22Rv1 (cell line): ENCODE data around the gene RYR2.

ENCODE experiments used
- ZFX ChIP-seq: fragments of 450-650 bp; IDR thresholded peaks from 2 replicates; pipeline ENCODE4 v1.6.1; 2017; ENCODE audit warnings: antibody characterized with exemption, borderline replicate concordance
- TF ChIP-seq, protein P1 (sequence below): fragments of 450-650 bp; IDR thresholded peaks from 2 replicates; pipeline ENCODE4 v1.5.1; 2017; ENCODE audit warnings: mild to moderate bottlenecking

- TF ChIP-seq, protein P1, sequence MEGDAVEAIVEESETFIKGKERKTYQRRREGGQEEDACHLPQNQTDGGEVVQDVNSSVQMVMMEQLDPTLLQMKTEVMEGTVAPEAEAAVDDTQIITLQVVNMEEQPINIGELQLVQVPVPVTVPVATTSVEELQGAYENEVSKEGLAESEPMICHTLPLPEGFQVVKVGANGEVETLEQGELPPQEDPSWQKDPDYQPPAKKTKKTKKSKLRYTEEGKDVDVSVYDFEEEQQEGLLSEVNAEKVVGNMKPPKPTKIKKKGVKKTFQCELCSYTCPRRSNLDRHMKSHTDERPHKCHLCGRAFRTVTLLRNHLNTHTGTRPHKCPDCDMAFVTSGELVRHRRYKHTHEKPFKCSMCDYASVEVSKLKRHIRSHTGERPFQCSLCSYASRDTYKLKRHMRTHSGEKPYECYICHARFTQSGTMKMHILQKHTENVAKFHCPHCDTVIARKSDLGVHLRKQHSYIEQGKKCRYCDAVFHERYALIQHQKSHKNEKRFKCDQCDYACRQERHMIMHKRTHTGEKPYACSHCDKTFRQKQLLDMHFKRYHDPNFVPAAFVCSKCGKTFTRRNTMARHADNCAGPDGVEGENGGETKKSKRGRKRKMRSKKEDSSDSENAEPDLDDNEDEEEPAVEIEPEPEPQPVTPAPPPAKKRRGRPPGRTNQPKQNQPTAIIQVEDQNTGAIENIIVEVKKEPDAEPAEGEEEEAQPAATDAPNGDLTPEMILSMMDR, result no peak
- TF ChIP-seq ZFX, result no peak
Measured at GRCh38 chr1:237431448-237431847, 389.5 kb downstream of the RYR2 start.
